ENCODE data around the gene CACNB4. TPM values are rescaled to one million over a fixed set of nuclear protein-coding genes. Genes with fewer than 3 reads are reported as not detected.

Gene CACNB4
- total RNA-seq, 1 experiment from 2014 or later: 1.00 TPM

- no peak overlapping the region for H3K27ac Mint-ChIP-seq (ENCODE audit: unreplicated experiment)
- ChIA-PET CTCF (no interaction called here), POLR2A (no interaction called here)
- H3K9me3 Mint-ChIP-seq (ENCODE audit: unreplicated experiment): no peaks in the 10 kb centered on the region
- Histone ChIP-seq H3K36me3 (ENCODE audit: control insufficient read depth, insufficient read depth, low read length) (no peaks in the 10 kb centered on the region), H3K27me3 (replicated peaks; ENCODE audit: control insufficient read depth, insufficient read depth, low read length) (no peaks in the 10 kb centered on the region), H3K9me3 (no peaks in the 10 kb centered on the region), H3K4me3 (ENCODE audit: low read depth, low read length) (no peak overlapping the region), H3K4me1 (no peaks in the 10 kb centered on the region)
- peaks cover 8% of the 10 kb centered on the region for H3K27me3 Mint-ChIP-seq (ENCODE audit: insufficient read depth, unreplicated experiment)
- TF ChIP-seq CTCF (IDR thresholded peaks at IDR 0.05; ENCODE audit: insufficient read depth in 1 of 2, low read depth in 1 of 2, low read length in 1 of 2, severe bottlenecking in 1 of 2, unreplicated experiment in 1 of 2): no peak
- no peaks in the 10 kb centered on the region for H3K4me1 Mint-ChIP-seq (ENCODE audit: low read depth, unreplicated experiment)
- DNase-seq: no peak
- H3K4me3 Mint-ChIP-seq (ENCODE audit: unreplicated experiment): no peak overlapping the region
- no peaks in the 10 kb centered on the region for H3K36me3 Mint-ChIP-seq (ENCODE audit: insufficient read depth, unreplicated experiment)
- intact Hi-C loops (cut with micrococcal nuclease; ENCODE audit: unreplicated experiment): no loop called here
- no TSS peak for BruUV-seq (replicated peaks)
These were observed 237.7 kb downstream of the CACNB4 start for GRCh38 chr2:151861174-151861573.

- H3K27ac Mint-ChIP-seq (ENCODE audit: unreplicated experiment): no peak overlapping the region
- CTCF ChIA-PET: no interaction called here
These were observed 238.2 kb downstream of the CACNB4 start for GRCh38 chr2:151860613-151861146.

GRCh38 chr2:151860210-151860609, 238.6 kb downstream of the CACNB4 start:
- DNase-seq: no peak
- ChIA-PET CTCF (no interaction called here), POLR2A (no interaction called here)
- no peak overlapping the region for H3K4me3 Mint-ChIP-seq (ENCODE audit: unreplicated experiment)
- H3K27ac Mint-ChIP-seq (ENCODE audit: unreplicated experiment): no peak overlapping the region
- no peak overlapping the region for H3K4me3 ChIP-seq (ENCODE audit: low read depth, low read length)
- no peaks in the 10 kb centered on the region for H3K4me1 ChIP-seq
- H3K27me3 Mint-ChIP-seq (ENCODE audit: insufficient read depth, unreplicated experiment): peaks cover 6% of the 10 kb centered on the region
- no peaks in the 10 kb centered on the region for H3K36me3 ChIP-seq (ENCODE audit: control insufficient read depth, insufficient read depth, low read length)
- no peaks in the 10 kb centered on the region for H3K27me3 ChIP-seq (replicated peaks; ENCODE audit: control insufficient read depth, insufficient read depth, low read length)
- H3K36me3 Mint-ChIP-seq (ENCODE audit: insufficient read depth, unreplicated experiment): no peaks in the 10 kb centered on the region
- H3K9me3 ChIP-seq: no peaks in the 10 kb centered on the region
- no peaks in the 10 kb centered on the region for H3K4me1 Mint-ChIP-seq (ENCODE audit: low read depth, unreplicated experiment)
- TF ChIP-seq CTCF (IDR thresholded peaks at IDR 0.05; ENCODE audit: insufficient read depth in 1 of 2, low read depth in 1 of 2, low read length in 1 of 2, severe bottlenecking in 1 of 2, unreplicated experiment in 1 of 2): no peak
- BruUV-seq (replicated peaks): no TSS peak
- intact Hi-C loops (cut with micrococcal nuclease; ENCODE audit: unreplicated experiment): no loop called here
- no peaks in the 10 kb centered on the region for H3K9me3 Mint-ChIP-seq (ENCODE audit: unreplicated experiment)

More at GRCh38 chr2:151860613-151861146, 238.2 kb downstream of the CACNB4 start:
- intact Hi-C loops (cut with micrococcal nuclease; ENCODE audit: unreplicated experiment): no loop called here
- Histone ChIP-seq H3K27me3 (replicated peaks; ENCODE audit: control insufficient read depth, insufficient read depth, low read length) (no peaks in the 10 kb centered on the region), H3K36me3 (ENCODE audit: control insufficient read depth, insufficient read depth, low read length) (no peaks in the 10 kb centered on the region), H3K9me3 (no peaks in the 10 kb centered on the region), H3K4me3 (ENCODE audit: low read depth, low read length) (no peak overlapping the region), H3K4me1 (no peaks in the 10 kb centered on the region)
- Mint-ChIP-seq H3K27me3 (ENCODE audit: insufficient read depth, unreplicated experiment) (peaks cover 8% of the 10 kb centered on the region), H3K9me3 (ENCODE audit: unreplicated experiment) (no peaks in the 10 kb centered on the region), H3K4me3 (ENCODE audit: unreplicated experiment) (no peak overlapping the region), H3K36me3 (ENCODE audit: insufficient read depth, unreplicated experiment) (no peaks in the 10 kb centered on the region), H3K4me1 (ENCODE audit: low read depth, unreplicated experiment) (no peaks in the 10 kb centered on the region)
- TF ChIP-seq CTCF (IDR thresholded peaks at IDR 0.05; ENCODE audit: insufficient read depth in 1 of 2, low read depth in 1 of 2, low read length in 1 of 2, severe bottlenecking in 1 of 2, unreplicated experiment in 1 of 2): no peak
- POLR2A ChIA-PET: no interaction called here
- no TSS peak for BruUV-seq (replicated peaks)
- no peak for DNase-seq

All from Caco-2 (cell line).